Measurements from ENCODE around the gene ACTN3.

DNA sequence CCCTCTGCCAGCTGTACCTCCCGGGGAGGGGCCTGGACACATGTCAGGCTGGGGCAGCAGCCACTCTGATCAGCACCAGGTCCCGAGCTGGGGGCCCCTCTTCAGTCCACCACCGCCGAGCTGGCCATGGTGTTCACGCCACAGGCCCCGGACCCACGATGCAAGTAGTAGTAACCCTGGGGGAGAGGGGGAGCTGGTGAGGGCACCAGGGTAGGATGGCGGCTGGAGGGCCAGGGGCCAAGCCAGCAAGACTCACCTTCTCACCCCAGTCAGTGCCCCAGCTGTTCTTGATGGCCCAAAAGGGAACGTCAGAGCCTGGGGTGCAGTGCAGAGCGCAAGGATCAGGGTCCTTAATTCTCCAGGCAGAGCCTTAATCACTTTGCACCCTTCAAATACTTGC is 17.1 kb downstream of the ACTN3 start:
- TF ChIP-seq, protein P1, sequence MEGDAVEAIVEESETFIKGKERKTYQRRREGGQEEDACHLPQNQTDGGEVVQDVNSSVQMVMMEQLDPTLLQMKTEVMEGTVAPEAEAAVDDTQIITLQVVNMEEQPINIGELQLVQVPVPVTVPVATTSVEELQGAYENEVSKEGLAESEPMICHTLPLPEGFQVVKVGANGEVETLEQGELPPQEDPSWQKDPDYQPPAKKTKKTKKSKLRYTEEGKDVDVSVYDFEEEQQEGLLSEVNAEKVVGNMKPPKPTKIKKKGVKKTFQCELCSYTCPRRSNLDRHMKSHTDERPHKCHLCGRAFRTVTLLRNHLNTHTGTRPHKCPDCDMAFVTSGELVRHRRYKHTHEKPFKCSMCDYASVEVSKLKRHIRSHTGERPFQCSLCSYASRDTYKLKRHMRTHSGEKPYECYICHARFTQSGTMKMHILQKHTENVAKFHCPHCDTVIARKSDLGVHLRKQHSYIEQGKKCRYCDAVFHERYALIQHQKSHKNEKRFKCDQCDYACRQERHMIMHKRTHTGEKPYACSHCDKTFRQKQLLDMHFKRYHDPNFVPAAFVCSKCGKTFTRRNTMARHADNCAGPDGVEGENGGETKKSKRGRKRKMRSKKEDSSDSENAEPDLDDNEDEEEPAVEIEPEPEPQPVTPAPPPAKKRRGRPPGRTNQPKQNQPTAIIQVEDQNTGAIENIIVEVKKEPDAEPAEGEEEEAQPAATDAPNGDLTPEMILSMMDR (conservative IDR thresholded peaks at IDR 0.05; ENCODE audit: low read depth, low read length) = no peak
- no peak for TF ChIP-seq EZH2 (IDR thresholded peaks at IDR 0.05; ENCODE audit: borderline replicate concordance, low read depth, low read length, poor library complexity, severe bottlenecking)
